Type B pancreatic cell (in vitro differentiated cells): ENCODE measurements around the gene DFFB. TPM values are rescaled to one million over a fixed set of nuclear protein-coding genes. Genes with fewer than 3 reads are reported as not detected.
"Not testable (repeated sequence)": the region's sequence is repeated elsewhere in the genome, so short reads cannot be mapped to it uniquely, and the experiment has no call there.

Experiments used
- DNase-seq: peaks from one replicate; pipeline ENCODE4 v3.0.0; 2021; ENCODE audit warnings: mixed read lengths; ENCODE audit not compliant: unreplicated experiment; ENCODE audit errors: extremely low spot score
- H3K27ac Mint-ChIP-seq: 2 replicates; pipeline ENCODE4 v1.8.0; 2021; ENCODE audit warnings: mild to moderate bottlenecking, mixed read lengths
- H3K27me3 Mint-ChIP-seq: 2 replicates; pipeline ENCODE4 v1.8.0; 2021; ENCODE audit warnings: mixed read lengths
- H3K36me3 Mint-ChIP-seq: 2 replicates; pipeline ENCODE4 v1.8.0; 2021; ENCODE audit warnings: mixed read lengths
- H3K4me1 Mint-ChIP-seq: one replicate; pipeline ENCODE4 v1.8.0; 2021; ENCODE audit warnings: mixed read lengths; ENCODE audit not compliant: unreplicated experiment
- H3K4me3 Mint-ChIP-seq: 2 replicates; pipeline ENCODE4 v1.8.0; 2021; ENCODE audit warnings: mild to moderate bottlenecking, mixed read lengths
- H3K9me3 Mint-ChIP-seq: 2 replicates; pipeline ENCODE4 v1.8.0; 2021; ENCODE audit warnings: mixed read lengths
- CTCF ChIP-seq: fragments of 200-600 bp; sonication (generic); conservative IDR thresholded peaks from 2 replicates; pipeline ENCODE4 v1.5.0; 2021; ENCODE audit warnings: antibody characterized with exemption, mild to moderate bottlenecking
- total RNA-seq: library from RNA; stranded (reverse); gene quantifications from 2 replicates; pipeline ENCODE4 v1.2.1, GENCODE V29; 2021; ENCODE audit warnings: low replicate concordance

DFFB gene
- total RNA-seq, 1 donor from 2014 or later, result 10.6 TPM

GRCh38 chr1:3917761-3918160, 60.5 kb downstream of the DFFB start:
- H3K36me3 Mint-ChIP-seq, result no peaks in the 10 kb centered on the region
- TF ChIP-seq CTCF, result no peak
- no peak for DNase-seq
- H3K4me1 Mint-ChIP-seq, result no peaks in the 10 kb centered on the region
- H3K4me3 Mint-ChIP-seq, result no peak overlapping the region
- H3K27ac Mint-ChIP-seq, result no peak overlapping the region
- peaks cover 8% of the 10 kb centered on the region for H3K27me3 Mint-ChIP-seq
- H3K9me3 Mint-ChIP-seq, result no peaks in the 10 kb centered on the region

DNA sequence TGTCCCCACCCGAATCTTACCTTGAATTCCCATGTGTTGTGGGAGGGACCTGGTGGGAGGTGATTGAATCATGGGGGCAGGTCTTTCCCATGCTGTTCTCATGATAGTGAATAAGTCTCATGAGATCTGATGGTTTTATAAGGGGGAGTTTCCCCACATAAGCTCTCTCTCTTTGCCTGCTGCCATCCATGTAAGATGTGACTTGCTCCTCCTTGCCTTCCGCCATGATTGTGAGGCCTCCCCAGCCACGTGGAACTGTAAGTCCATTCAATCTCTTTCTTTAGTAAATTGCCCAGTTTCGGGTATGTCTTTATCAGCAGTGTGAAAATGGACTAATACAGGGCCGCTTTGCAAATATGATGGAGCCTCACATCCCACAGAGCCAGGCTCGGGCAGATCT, 61.1 kb downstream of the DFFB start:
- not testable (repeated sequence) for H3K27ac Mint-ChIP-seq, H3K36me3 Mint-ChIP-seq, H3K27me3 Mint-ChIP-seq, DNase-seq, H3K4me3 Mint-ChIP-seq, H3K9me3 Mint-ChIP-seq, H3K4me1 Mint-ChIP-seq

DNA sequence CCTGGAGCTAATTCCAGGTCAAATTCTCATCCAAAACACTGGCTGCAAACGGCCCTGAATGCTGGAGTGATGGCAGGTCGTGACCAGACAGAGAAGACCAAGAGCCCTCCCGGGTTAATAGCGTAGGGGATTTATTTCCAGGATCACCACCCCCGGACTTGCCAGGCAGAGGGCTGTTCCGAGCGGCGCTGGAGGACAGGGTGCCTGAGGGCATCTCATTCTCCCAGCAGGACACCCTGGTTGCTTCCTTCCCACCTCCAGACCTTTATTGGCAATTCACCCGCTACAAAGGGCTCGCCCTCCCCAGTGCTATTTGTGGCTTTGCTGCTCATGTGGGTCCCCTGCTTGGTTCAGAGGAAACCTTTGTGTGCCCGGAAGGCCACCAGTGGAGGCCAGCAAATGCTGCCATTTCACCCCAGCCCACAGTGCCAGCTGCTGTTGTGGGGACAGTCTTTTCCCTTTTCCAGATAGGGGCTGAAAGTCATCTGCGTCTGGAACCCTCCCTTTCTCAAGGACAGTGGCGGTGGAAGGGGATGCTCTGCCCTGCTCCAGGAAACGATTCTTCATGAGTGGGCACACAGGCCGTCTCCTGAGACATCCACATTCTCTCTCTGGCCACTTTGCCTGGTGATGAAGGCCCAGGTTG, 61.8 kb downstream of the DFFB start:
- H3K36me3 Mint-ChIP-seq, result no peaks in the 10 kb centered on the region
- no peak overlapping the region for H3K4me3 Mint-ChIP-seq
- no peak for TF ChIP-seq CTCF
- no peak overlapping the region for H3K27ac Mint-ChIP-seq
- no peaks in the 10 kb centered on the region for H3K4me1 Mint-ChIP-seq
- DNase-seq, result no peak
- no peaks in the 10 kb centered on the region for H3K9me3 Mint-ChIP-seq
- H3K27me3 Mint-ChIP-seq, result peaks cover 8% of the 10 kb centered on the region

GRCh38 chr1:3919706-3920105, 62.4 kb downstream of the DFFB start:
- Mint-ChIP-seq H3K27me3 (peaks cover 8% of the 10 kb centered on the region), H3K4me1 (no peaks in the 10 kb centered on the region), H3K27ac (no peak overlapping the region), H3K4me3 (no peak overlapping the region), H3K36me3 (no peaks in the 10 kb centered on the region), H3K9me3 (no peaks in the 10 kb centered on the region)
- TF ChIP-seq CTCF, result no peak
- DNase-seq, result no peak

GRCh38 chr1:3921765-3922164, 64.5 kb downstream of the DFFB start:
- no peaks in the 10 kb centered on the region for H3K36me3 Mint-ChIP-seq
- peaks cover 3% of the 10 kb centered on the region for H3K4me1 Mint-ChIP-seq
- H3K9me3 Mint-ChIP-seq, result no peaks in the 10 kb centered on the region
- DNase-seq, result no peak
- H3K4me3 Mint-ChIP-seq, result no peak overlapping the region
- no peak overlapping the region for H3K27ac Mint-ChIP-seq
- peaks cover 14% of the 10 kb centered on the region for H3K27me3 Mint-ChIP-seq
- no peak for TF ChIP-seq CTCF

DNA sequence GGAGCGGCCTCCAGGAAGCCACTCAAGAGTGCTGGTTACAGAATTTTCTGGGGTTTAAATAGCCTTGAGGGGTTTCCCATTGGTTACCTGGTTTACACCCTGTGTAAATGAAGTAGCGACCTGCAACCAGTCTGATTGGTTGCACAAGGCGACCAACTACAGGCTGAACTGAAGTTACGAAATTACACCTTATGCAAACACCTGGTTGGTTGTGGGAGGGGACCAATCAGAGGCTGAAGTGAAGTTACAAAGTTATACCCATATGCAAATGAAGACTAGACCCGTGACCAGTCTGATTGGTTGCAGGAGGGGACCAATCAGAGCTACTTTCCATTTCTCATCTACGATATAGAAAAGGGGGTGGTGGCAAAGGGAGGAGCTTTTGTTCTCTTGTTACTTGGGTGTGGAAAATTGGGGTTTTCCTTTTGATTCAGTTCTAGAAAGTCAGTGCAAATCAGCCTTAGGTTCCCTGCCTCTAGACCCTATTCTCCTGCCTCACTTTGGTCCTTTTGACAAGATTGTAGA, 65.0 kb downstream of the DFFB start:
- no peak for TF ChIP-seq CTCF
- no peak overlapping the region for H3K4me3 Mint-ChIP-seq
- no peak for DNase-seq
- H3K4me1 Mint-ChIP-seq, result peaks cover 3% of the 10 kb centered on the region
- H3K9me3 Mint-ChIP-seq, result peaks cover 4% of the 10 kb centered on the region
- H3K36me3 Mint-ChIP-seq, result no peaks in the 10 kb centered on the region
- H3K27me3 Mint-ChIP-seq, result peaks cover 19% of the 10 kb centered on the region
- no peak overlapping the region for H3K27ac Mint-ChIP-seq
